TTC549 (cell line): ENCODE results near the gene KDM4C.

Source experiments
- FAIRE-seq: peaks from 2 replicates; lab custom pipeline; 2012; peaks lifted over from hg19 to GRCh38; lab: Jason Lieb, UNC

The KDM4C gene

GRCh38 chr9:7051711-7052110, 293.9 kb downstream of the KDM4C start:
- no peak for FAIRE-seq

GRCh38 chr9:7053903-7054302, 296.1 kb downstream of the KDM4C start:
- no peak for FAIRE-seq

- no peak for FAIRE-seq
These were observed 297.6 kb downstream of the KDM4C start for GRCh38 chr9:7055171-7055903.

- FAIRE-seq = no peak
These were observed 298.5 kb downstream of the KDM4C start for GRCh38 chr9:7056254-7056653.

DNA sequence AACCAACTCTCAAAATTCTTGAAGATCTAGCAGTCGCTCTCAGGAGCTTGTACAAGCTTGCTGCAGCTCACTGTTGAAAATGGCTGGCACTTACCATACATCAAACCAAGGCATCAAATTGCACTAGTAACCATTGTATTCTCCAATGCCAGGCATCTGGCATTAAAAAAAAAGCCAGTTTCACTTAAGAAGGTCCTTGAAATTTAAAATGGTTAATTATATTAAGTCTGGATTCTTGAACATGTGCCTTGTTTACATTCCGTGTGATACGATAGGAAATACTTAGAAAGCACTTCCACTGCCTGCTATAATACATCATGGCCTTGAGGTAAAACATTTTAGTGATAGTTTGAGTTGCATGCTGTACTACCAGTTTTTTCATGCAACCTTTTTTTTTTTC, 300.7 kb downstream of the KDM4C start:
- FAIRE-seq = no peak

DNA sequence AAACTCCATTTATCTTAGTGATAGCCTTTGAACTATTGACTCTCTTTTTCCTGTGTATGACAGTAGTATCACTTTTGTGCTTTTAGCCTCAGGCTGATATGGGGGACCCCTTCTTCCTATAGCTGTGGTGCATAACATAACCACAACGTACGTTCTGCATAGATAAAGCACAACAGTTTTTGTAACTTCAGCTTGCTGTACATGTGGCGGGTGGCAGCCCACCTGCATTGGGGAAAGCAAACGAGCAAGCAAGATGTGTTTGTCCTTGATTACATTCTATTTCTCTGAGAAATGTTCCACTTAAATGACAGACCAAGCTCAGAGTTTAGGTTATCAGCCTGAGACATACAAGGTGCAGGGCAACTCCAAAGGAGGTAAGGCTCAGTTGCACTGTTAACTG, 309.4 kb downstream of the KDM4C start:
- FAIRE-seq = no peak

DNA sequence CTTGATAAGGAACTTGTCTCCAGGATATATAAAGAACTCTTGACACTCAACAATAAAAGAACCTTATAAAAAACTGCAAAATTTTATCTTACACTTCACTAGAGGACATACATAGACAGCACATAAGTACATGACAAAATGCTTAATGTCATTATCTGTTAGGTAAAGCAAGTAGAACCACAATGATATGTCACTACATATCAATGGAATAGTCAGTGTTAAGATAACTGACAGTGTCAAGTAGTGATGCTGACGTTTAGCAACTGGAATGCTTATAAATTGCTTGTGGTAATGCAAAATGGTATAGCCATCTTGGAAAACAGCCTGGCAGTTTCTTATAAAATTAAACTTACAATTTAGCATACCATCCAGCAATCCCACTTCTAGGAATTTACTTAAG, 314.1 kb downstream of the KDM4C start:
- FAIRE-seq = no peak

DNA sequence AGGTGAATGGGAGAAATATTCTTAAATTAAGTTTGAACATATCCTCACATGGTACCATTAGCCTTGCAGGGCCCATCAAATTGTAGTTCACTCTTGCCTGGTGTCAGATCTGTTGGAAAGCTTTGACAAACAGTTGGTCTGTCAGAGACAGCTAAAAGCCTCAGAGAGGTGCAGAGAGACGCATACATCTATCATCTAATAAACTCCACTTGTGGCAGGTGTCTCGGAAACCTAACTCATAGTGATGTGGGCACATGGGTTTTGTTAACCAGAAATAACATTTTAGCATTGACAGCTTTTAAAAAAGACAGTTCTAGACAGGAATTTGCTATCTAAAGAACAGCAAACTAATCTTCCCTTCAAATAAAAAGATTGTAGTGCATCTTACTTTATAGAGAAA, 315.9 kb downstream of the KDM4C start:
- FAIRE-seq = no peak

DNA sequence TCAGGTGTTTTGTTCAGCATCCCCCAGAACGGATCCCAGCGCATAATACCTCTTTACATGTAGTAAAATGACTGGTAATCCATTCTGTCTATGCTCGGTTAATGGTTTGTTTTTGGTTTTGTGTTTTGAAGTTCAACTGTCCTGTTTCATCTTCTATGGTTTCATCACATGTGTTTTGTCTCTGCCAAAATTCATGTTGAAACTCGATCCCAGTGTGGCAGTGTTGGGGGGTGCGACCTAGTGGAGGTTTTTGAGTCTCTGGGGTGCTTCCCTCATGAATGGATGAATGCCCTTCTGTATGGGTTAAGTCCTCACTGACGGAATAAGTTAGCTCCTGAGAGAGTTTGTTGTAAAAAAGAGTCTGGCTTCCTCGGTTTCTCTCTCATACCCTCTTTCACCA, 317.4 kb downstream of the KDM4C start:
- FAIRE-seq = no peak

GRCh38 chr9:7079051-7079450, 321.3 kb downstream of the KDM4C start:
- FAIRE-seq = no peak

DNA sequence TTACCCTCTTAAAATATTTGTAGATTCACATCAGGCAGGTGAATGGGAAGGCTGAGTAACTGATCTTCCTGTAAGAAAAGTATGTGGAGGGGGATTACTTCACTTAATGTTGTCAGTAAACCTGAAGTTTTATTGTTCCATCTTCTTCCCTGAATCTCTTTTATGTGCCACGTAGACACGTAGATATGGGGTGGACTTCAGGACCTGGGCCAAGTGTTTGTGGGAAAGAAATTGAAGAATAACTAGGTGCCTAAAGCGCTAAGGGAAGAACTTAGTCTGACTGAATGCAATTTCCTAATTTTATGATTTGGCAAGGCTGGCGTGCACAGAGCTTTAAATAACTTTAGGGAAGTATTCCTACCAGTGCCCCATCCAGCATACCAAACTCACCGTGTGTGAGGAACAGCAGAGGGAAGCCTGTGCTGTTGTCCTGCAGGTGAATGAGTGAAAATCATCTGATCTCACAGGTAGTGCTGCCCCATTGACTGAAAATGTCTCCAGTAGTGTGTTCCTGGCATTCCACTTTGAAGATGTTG, 323.4 kb downstream of the KDM4C start:
- FAIRE-seq = no peak

- FAIRE-seq = no peak
These were observed 325.4 kb downstream of the KDM4C start for GRCh38 chr9:7083192-7083591.

DNA sequence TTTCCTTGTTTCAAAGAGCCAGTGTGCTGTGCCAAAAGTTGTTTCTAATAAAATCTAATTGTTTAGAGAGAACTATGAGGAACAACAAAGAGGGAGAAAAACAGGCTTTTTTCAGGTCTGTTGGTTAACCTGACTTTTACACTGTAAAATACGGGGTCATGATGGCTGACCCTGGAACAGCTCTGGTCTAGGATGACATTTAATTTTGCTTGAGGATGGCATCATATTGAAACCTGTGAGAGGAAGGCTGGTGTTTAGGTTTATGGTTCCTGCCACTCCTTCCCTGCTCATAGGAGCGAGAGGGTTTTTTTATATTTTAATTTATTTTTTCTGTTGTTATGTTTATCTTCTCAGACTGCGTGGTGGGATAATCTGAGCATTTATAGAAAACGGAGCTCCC, 327.6 kb downstream of the KDM4C start:
- no peak for FAIRE-seq

- no peak for FAIRE-seq
These were observed 328.6 kb downstream of the KDM4C start for GRCh38 chr9:7086389-7086788.

DNA sequence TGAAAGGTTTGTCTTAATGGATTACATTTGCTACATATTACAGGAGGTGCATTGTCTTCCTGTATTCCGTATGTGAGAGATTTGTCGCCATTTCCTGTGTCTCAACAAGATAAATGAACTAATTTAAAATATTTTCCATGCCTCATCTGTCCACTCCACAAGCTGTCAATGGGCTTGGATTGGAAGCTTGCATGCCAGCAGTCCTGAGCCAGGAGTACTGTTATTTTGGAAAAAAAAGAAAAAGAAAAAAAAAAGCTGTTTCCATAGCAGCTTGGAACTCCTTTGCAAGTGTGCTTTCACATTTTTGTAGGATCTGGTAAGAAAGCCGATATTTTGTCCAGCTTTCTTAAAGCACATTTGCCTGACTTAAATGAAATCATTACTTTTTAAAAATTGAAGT, 330.8 kb downstream of the KDM4C start:
- FAIRE-seq = no peak

DNA sequence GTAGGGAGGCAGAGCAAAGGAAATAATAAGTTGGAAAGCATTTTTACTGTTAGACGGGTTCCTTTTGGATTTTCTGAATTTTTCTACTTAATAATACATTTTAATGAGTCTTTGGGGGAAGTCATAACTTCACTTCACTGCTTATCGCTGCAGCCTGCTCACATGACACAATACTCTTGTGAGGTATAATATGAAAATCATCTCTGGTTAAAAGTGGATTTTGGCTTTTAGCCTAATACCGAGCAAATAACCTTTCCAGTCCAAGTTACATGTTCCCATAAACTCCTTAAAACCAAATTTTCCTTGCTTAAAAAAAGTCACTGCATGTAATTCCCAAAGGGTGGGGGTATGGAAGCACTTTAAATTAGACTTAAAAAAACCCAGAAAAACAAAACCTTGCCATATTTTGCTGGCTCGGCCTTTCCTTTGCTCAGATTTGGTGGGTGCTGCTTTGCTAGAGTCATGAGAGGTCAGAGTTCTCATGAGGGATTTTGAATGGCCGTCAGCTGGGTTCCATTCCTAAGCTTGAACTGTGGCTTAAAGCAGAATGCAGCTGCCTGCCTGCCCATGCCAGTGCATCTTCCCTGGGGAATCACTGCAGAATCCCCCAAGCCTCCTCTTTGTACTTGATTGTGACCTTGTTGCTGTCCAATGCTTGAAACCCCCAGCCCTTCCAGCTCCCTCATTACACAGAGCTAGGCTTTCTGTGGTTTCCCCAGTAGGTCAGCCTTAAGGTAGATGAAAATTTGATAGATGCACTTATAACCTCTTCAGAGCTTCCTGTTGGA, 331.8 kb downstream of the KDM4C start:
- FAIRE-seq = no peak

DNA sequence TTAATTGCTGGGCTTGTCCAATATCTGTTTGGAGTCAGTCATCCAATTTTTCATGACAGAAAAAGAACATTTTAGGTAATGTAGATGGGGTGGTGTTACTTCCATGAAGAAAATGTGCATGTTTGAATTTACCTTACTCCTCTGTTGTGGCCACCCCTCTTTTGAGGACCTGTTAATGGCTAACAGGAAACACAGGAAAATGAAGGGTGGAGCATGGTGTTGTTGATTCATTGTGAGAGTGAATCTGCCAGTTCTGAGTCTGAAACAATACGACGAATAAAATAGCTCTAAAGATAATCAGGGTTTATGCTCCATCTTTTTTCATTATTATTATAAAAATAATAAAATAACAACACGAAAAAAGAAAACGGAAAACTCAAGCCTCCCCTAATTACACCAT, 335.3 kb downstream of the KDM4C start:
- FAIRE-seq = no peak

GRCh38 chr9:7094052-7094451, 336.3 kb downstream of the KDM4C start:
- no peak for FAIRE-seq

- FAIRE-seq = no peak
These were observed 336.8 kb downstream of the KDM4C start for GRCh38 chr9:7094576-7094975.

- FAIRE-seq = no peak
These were observed 337.3 kb downstream of the KDM4C start for GRCh38 chr9:7095058-7095457.

- FAIRE-seq = no peak
These were observed 339.4 kb downstream of the KDM4C start for GRCh38 chr9:7097040-7097715.

GRCh38 chr9:7097785-7098752, 340.3 kb downstream of the KDM4C start:
- no peak for FAIRE-seq
